Heart left ventricle (tissue), 16 donors: Measurements from ENCODE around the gene MUC6. TPM values are rescaled to one million over a fixed set of nuclear protein-coding genes. Genes with fewer than 3 reads are reported as not detected.
A peak's percentile ranks its signal among the peaks of the same experiment; 100 is the strongest.
"Not testable (repeated sequence)": the region's sequence is repeated elsewhere in the genome, so short reads cannot be mapped to it uniquely, and the experiment has no call there.

Source experiments
- ATAC-seq, 4 donors: fragments of 200-7000 bp; cut with Tn5 transposase; one replicate each; pipeline ENCODE4 v1.9.1; 2020 to 2022; ENCODE audit warnings: moderate library complexity in 4 of 4, mild to moderate bottlenecking in 3 of 4, moderate number of reproducible peaks in 1 of 4
- DNase-seq, 5 donors: peaks; one replicate each; pipeline ENCODE4 v3.0.0-alpha.2; 2020
- H3K27ac ChIP-seq, 12 donors: fragments of 200-600 bp; sonication (generic) in 4 of 12; one replicate each; pipeline versions ENCODE4 v1.5.0 to v1.8.0; 2016 to 2022; ENCODE audit warnings: mild to moderate bottlenecking in 2 of 12
- H3K27me3 ChIP-seq, 9 donors: fragments of 200-600 bp; sonication (generic) in 2 of 9; one replicate each; pipeline versions ENCODE4 v1.5.1 to v1.8.0; 2016 to 2022; ENCODE audit warnings: mild to moderate bottlenecking in 3 of 9
- H3K36me3 ChIP-seq, 9 donors: fragments of 200-600 bp; sonication (generic) in 2 of 9; one replicate each; pipeline versions ENCODE4 v1.5.0 to v1.8.0; 2018 to 2022; ENCODE audit warnings: mild to moderate bottlenecking in 2 of 9
- H3K4me1 ChIP-seq, 12 donors: fragments of 200-600 bp; sonication (generic) in 4 of 12; one replicate each; pipeline versions ENCODE4 v1.5.0 to v1.8.0; 2016 to 2022; ENCODE audit warnings: mild to moderate bottlenecking in 3 of 12
- H3K4me3 ChIP-seq, 12 donors: fragments of 200-600 bp; sonication (generic) in 4 of 12; one replicate each; pipeline versions ENCODE4 v1.5.0 to v1.8.0; 2017 to 2022; ENCODE audit warnings: mild to moderate bottlenecking in 9 of 12, moderate library complexity in 4 of 12
- H3K9me3 ChIP-seq, 12 donors: fragments of 200-600 bp; sonication (generic) in 4 of 12; one replicate each; pipeline versions ENCODE4 v1.5.0 to v1.8.0; 2016 to 2022; ENCODE audit warnings: mild to moderate bottlenecking in 1 of 12
- POLR2A ChIP-seq, 2 donors: fragments of 450-650 bp; IDR thresholded peaks; one replicate each; pipeline ENCODE4 v1.6.1; 2017; ENCODE audit warnings: antibody characterized with exemption in 2 of 2, mild to moderate bottlenecking in 2 of 2, moderate library complexity in 2 of 2
- WGBS, 4 donors: extraction: QIAGEN DNeasy Blood & Tissue Kit in 2 of 4; methylation state at CpG; one replicate each; pipeline versions ENCODE4 v1.1.5 to v1.1.7; 2013 to 2018; 5-methylcytosine and 5-hydroxymethylcytosine counted together
- intact Hi-C, 10 donors: fragments of 100-400 bp; cut with DNase I; formaldehyde crosslinking; loops; one replicate each; pipeline versions ENCODE4 v1.11.1 to v1.14.2; 2022
- polyA plus RNA-seq, 2 donors: library from polyadenylated mRNA; stranded (reverse); fragments of 200-250 nt; gene quantifications; one replicate each; pipeline ENCODE4 v1.2.3, GENCODE V29; 2013
- total RNA-seq, 9 donors: library from RNA; depleted of rRNA in 2 of 9; stranded (reverse); fragments of >200 nt in 2 of 9; fragmentation: NEBNext Ultra II Directional in 3 of 9; extraction: Animal tissue kit (Norgen Biotek cat#: 25700) in 3 of 9; gene quantifications; one replicate each; pipeline versions ENCODE4 v1.1.0 to v1.2.4, GENCODE V29; 2016 to 2023
- TF ChIP-seq, protein P1 (sequence below), 12 donors: fragments of 200-600 bp; sonication (generic) in 4 of 12; IDR thresholded peaks; one replicate each; pipeline versions ENCODE4 v1.5.0 to v1.8.0; 2018 to 2022; ENCODE audit warnings: antibody characterized with exemption in 12 of 12, mild to moderate bottlenecking in 5 of 12
- donor health status: ischemic (EF 13 %, LVEDD 7.1; RV severe dilation, severe dysfunction).
- donor health status: healthy with polysubstance abuse.
- donor health status: DM: no; HTN: yes; CAD: no.
- donor health status: DM: no; HTN: no; CAD: no.
- donor health status: ischemic (EF 25% LVEDD 6.9; RV normal size, moderate dysfunction).
- donor health status: ischemic (EF 25% LVEDD 5.7; RV mildly dilated, moderate dysfunction).
- donor health status: healthy.
- donor health status: DM: yes; HTN: yes; CAD: no.
- donor health status: ischemic (EF 35%, LVEDD 5.7; RV mildly dilated, moderate dysfunction).
- donor health status: nonischemic (EF 11% LVEDD 7.7; RV severe dilation, severe dysfunction).
- donor health status: DM: yes; HTN: yes; CAD: no.
- donor health status: PGD.
- donor health status: ischemic (EF 29% LVEDD 5.4; RV normal size, mild dysfunction).
- donor health status: nonischemic (EF 23%, LVEDD 6.1; RV moderate dilation, normal function).

Gene MUC6
- total and polyA plus RNA-seq, 11 donors = 0.04 to 0.06 TPM; not detected in 9

DNA sequence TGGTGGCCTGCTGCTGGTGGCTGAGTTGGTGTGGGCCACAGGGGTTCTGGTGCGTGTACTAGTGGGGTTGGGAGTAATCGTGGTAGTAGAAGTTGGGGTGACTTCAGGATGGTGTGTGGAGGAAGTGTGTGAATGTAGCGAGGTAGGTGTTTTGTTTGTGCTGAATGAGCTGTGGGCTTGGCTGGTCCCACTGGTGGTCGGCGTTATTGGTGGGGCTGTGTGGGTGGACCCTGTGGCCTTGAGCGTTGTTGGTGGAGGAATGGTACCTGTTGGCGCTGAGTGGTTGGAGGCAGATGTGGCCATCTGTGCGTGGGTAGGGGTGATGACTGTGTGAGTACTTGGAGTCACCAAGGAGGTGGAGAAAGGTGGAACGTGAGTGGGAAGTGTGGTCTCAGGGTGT lies 18.4 kb downstream of the MUC6 start:
- Histone ChIP-seq H3K27me3 (no peaks in the 10 kb centered on the region), H3K27ac (no peak overlapping the region), H3K36me3 (peaks cover 0 to 8% (median 0%) of the 10 kb centered on the region in 9 donors), H3K9me3 (no peaks in the 10 kb centered on the region), H3K4me3 (no peak overlapping the region), H3K4me1 (no peaks in the 10 kb centered on the region)
- ATAC-seq = no peak
- TF ChIP-seq, protein P1, sequence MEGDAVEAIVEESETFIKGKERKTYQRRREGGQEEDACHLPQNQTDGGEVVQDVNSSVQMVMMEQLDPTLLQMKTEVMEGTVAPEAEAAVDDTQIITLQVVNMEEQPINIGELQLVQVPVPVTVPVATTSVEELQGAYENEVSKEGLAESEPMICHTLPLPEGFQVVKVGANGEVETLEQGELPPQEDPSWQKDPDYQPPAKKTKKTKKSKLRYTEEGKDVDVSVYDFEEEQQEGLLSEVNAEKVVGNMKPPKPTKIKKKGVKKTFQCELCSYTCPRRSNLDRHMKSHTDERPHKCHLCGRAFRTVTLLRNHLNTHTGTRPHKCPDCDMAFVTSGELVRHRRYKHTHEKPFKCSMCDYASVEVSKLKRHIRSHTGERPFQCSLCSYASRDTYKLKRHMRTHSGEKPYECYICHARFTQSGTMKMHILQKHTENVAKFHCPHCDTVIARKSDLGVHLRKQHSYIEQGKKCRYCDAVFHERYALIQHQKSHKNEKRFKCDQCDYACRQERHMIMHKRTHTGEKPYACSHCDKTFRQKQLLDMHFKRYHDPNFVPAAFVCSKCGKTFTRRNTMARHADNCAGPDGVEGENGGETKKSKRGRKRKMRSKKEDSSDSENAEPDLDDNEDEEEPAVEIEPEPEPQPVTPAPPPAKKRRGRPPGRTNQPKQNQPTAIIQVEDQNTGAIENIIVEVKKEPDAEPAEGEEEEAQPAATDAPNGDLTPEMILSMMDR (IDR thresholded peaks at IDR 0.05) = no peak
- TF ChIP-seq POLR2A (IDR thresholded peaks at IDR 0.05) = no peak
- WGBS, 4 donors = 85 to 93% (median 88%) methylated on average over 9 of the region's 9 CpGs
- DNase-seq = no peak
- intact Hi-C loops = no loop called here

DNA sequence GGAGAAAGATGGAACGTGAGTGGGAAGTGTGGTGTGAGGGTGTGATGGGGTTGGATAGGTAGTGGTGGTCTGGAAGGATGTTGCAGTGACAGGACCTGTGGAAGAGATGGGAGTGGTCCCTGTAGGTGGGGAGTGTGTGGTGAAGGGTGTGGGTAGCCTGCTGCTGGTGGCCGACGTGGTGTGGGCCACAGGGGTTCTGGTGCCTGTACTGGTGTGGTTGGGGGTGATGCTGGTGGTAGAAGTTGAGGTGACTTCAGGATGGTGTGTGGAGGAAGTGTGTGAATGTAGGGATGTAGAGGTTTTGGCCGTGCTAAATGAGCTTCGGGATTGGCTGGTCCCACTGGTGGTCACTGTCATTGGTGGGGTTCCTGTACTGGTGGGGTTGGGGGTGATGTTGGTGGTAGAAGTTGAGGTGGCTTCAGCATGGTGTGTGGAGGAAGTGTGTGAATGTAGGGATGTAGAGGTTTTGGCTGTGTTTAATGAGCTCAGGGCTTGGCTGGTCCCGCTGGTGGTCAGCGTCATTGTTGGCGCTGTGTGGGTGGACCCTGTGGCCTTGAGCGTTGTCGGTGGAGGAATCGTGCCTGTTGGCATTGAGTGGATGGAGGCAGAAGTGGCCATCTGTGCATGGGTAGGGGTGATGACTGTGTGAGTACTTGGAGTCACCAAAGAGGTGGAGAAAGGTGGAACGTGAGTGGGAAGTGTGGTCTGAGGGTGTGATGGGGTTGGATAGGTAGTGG lies 19.1 kb downstream of the MUC6 start:
- Histone ChIP-seq H3K27ac (no peak overlapping the region), H3K36me3 (peaks cover 0 to 14% (median 0%) of the 10 kb centered on the region in 9 donors), H3K27me3 (no peaks in the 10 kb centered on the region), H3K4me3 (no peak overlapping the region), H3K4me1 (no peaks in the 10 kb centered on the region), H3K9me3 (no peaks in the 10 kb centered on the region)
- 81 to 89% (median 84%) methylated on average over 12 of the region's 12 CpGs for WGBS, 4 donors
- no peak for TF ChIP-seq POLR2A (IDR thresholded peaks at IDR 0.05)
- TF ChIP-seq, protein P1 (IDR thresholded peaks at IDR 0.05) = no peak
- intact Hi-C loops = no loop called here
- DNase-seq (no peak), ATAC-seq (peak; percentile 25 to 46 (median 26))

DNA sequence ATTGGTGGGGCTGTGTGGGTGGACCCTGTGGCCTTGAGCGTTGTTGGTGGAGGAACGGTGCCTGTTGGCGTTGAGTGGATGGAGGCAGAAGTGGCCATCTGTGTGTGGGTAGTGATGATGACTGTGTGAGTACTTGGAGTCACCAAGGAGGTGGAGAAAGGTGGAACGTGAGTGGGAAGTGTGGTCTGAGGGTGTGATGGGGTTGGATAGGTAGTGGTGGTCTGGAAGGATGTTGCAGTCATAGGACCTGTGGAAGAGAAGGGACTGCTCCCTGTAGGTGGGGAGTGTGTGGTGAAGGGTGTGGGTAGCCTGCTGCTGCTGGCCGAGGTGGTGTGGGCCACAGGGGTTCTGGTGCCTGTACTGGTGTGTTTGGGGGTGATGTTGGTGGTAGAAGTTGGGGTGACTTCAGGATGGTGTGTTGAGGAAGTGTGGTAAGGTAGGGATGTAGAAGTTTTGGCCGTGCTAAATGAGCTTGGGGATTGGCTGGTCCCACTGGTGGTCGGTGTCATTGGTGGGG lies 19.9 kb downstream of the MUC6 start:
- intact Hi-C loops, H3K27ac ChIP-seq, H3K4me1 ChIP-seq, H3K9me3 ChIP-seq, H3K27me3 ChIP-seq, H3K4me3 ChIP-seq, DNase-seq: not testable (repeated sequence)
- H3K36me3 ChIP-seq = peaks cover 0 to 22% (median 7%) of the 10 kb centered on the region in 9 donors
- peak in 3 of 4 donors; percentile 25 to 39 (median 35) for ATAC-seq
- WGBS, 4 donors = 65 to 74% (median 70%) methylated on average over 7 of the region's 7 CpGs

DNA sequence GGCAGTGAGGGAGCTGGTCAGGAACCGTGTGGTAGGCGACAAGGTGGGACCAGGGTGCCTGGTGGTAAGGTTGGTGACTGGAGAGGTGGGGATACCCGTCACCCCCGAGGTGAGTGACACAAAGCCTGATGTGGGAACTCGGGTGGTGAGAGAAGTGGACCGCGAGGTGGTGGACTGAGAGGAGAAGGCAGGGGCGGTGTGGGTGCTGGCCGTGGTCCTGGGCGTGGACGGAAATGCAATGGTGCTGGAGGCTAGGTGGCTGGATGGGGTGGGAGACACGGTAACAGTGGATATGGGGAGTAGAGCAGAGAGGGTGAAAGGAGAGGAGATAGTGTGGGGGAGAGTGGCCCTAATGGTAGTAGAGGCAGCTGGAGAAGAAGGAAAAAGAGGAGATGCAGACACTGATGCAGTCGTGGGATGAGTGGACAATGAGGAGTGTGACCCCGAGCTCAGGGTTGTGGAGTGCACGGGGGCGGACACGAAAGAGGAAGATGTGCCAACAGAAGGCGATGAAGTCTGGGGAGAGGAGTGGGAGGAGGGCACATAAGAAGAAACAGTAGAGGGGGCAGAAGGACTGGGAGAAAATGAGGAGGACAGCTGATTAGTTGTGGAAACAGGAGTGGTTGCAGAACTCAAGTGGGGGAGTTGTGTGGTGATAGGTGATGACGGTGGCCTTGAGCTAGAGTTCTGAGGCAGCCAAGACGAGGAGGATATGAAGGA lies 20.5 kb downstream of the MUC6 start:
- intact Hi-C loops = no loop called here
- 89 to 92% (median 91%) methylated on average over 20 of the region's 20 CpGs for WGBS, 4 donors
- no peak for TF ChIP-seq POLR2A (IDR thresholded peaks at IDR 0.05)
- TF ChIP-seq, protein P1 (IDR thresholded peaks at IDR 0.05) = no peak

More for the DNA sequence above, 20.5 kb downstream of the MUC6 start:
- no peak overlapping the region for H3K4me3 ChIP-seq
- no peaks in the 10 kb centered on the region for H3K4me1 ChIP-seq
- no peak overlapping the region for H3K27ac ChIP-seq
- H3K9me3 ChIP-seq = no peaks in the 10 kb centered on the region
- peaks cover 4 to 29% (median 13%) of the 10 kb centered on the region in 9 donors for H3K36me3 ChIP-seq
- no peak for DNase-seq
- no peaks in the 10 kb centered on the region for H3K27me3 ChIP-seq
- ATAC-seq = no peak
